Measurements from ENCODE around the gene CAMKK2. TPM values are rescaled to one million over a fixed set of nuclear protein-coding genes. Genes with fewer than 3 reads are reported as not detected.
"Not testable (repeated sequence)": the region's sequence is repeated elsewhere in the genome, so short reads cannot be mapped to it uniquely, and the experiment has no call there.

Gene CAMKK2
- total RNA-seq, 4 donors from 2014 or later = 17.5 to 155 (median 47.7) TPM

- no peak for DNase-seq
- WGBS, 2 donors (ENCODE audit: low coverage in 1 of 2) = 76 to 82% methylated on average over 12 to 14 of the region's 14 CpGs
- H3K27me3 ChIP-seq = no peaks in the 10 kb centered on the region
- in situ Hi-C loops (cut with MboI; ENCODE audit: low pct_ligation_motif_present in 1 of 4, low pct_unique_long_range_greater_than_20kb in 1 of 4, low sequenced_read_pairs in 3 of 4) = no loop called here
- no peaks in the 10 kb centered on the region for H3K36me3 ChIP-seq
- intact Hi-C loops (cut with DNase I; ENCODE audit: low total_unique reads) = no loop called here
- no peaks in the 10 kb centered on the region for H3K9me3 ChIP-seq
- H3K27ac ChIP-seq = no peak overlapping the region
- H3K4me3 ChIP-seq = no peak overlapping the region
- H3K4me1 ChIP-seq = no peaks in the 10 kb centered on the region
- TF ChIP-seq POLR2A (IDR thresholded peaks at IDR 0.05) = no peak
- no peak for TF ChIP-seq POLR2AphosphoS5 (IDR thresholded peaks at IDR 0.05)
- no peak for TF ChIP-seq EP300 (IDR thresholded peaks at IDR 0.05; ENCODE audit: low read depth)
- TF ChIP-seq CTCF (IDR thresholded peaks at IDR 0.05) = no peak
Measured at GRCh38 chr12:121202407-121203355, 93.8 kb downstream of the CAMKK2 start.

- WGBS, 2 donors (ENCODE audit: low coverage in 1 of 2) = 78 to 92% methylated on average over 6 of the region's 6 CpGs
- intact Hi-C loops (cut with DNase I; ENCODE audit: low total_unique reads); H3K4me1 ChIP-seq; in situ Hi-C loops (cut with MboI; ENCODE audit: low pct_ligation_motif_present in 1 of 4, low pct_unique_long_range_greater_than_20kb in 1 of 4, low sequenced_read_pairs in 3 of 4); DNase-seq; H3K4me3 ChIP-seq; H3K9me3 ChIP-seq; H3K27ac ChIP-seq; H3K36me3 ChIP-seq; H3K27me3 ChIP-seq: not testable (repeated sequence)
Measured at GRCh38 chr12:121201140-121201539, 95.4 kb downstream of the CAMKK2 start.

GRCh38 chr12:121198949-121199348 is 97.6 kb downstream of the CAMKK2 start:
- no peak overlapping the region for H3K27ac ChIP-seq
- H3K4me3 ChIP-seq = no peak overlapping the region
- H3K9me3 ChIP-seq = no peaks in the 10 kb centered on the region
- no peaks in the 10 kb centered on the region for H3K27me3 ChIP-seq
- in situ Hi-C loops (cut with MboI; ENCODE audit: low pct_ligation_motif_present in 1 of 4, low pct_unique_long_range_greater_than_20kb in 1 of 4, low sequenced_read_pairs in 3 of 4) (no loop called here), intact Hi-C loops (cut with DNase I; ENCODE audit: low total_unique reads) (no loop called here)
- H3K36me3 ChIP-seq = no peaks in the 10 kb centered on the region
- 78 to 85% methylated on average over 4 to 7 of the region's 7 CpGs for WGBS, 2 donors (ENCODE audit: low coverage in 1 of 2)
- no peak for TF ChIP-seq CTCF (IDR thresholded peaks at IDR 0.05)
- no peak for TF ChIP-seq POLR2AphosphoS5 (IDR thresholded peaks at IDR 0.05)
- TF ChIP-seq EP300 (IDR thresholded peaks at IDR 0.05; ENCODE audit: low read depth) = no peak
- no peak for TF ChIP-seq POLR2A (IDR thresholded peaks at IDR 0.05)
- DNase-seq = no peak
- H3K4me1 ChIP-seq = no peaks in the 10 kb centered on the region

- intact Hi-C loops (cut with DNase I; ENCODE audit: low total_unique reads) (no loop called here), in situ Hi-C loops (cut with MboI; ENCODE audit: low pct_ligation_motif_present in 1 of 4, low pct_unique_long_range_greater_than_20kb in 1 of 4, low sequenced_read_pairs in 3 of 4) (no loop called here)
- Histone ChIP-seq H3K27me3 (no peaks in the 10 kb centered on the region), H3K9me3 (no peaks in the 10 kb centered on the region), H3K36me3 (no peaks in the 10 kb centered on the region), H3K4me1 (no peaks in the 10 kb centered on the region), H3K4me3 (no peak overlapping the region), H3K27ac (no peak overlapping the region)
- DNase-seq = no peak
- WGBS, 2 donors (ENCODE audit: low coverage in 1 of 2) = 43 to 63% methylated on average over 6 of the region's 6 CpGs
- TF ChIP-seq EP300 (IDR thresholded peaks at IDR 0.05; ENCODE audit: low read depth) (no peak), POLR2AphosphoS5 (IDR thresholded peaks at IDR 0.05) (no peak), POLR2A (IDR thresholded peaks at IDR 0.05) (no peak), CTCF (IDR thresholded peaks at IDR 0.05) (no peak)
Measured at GRCh38 chr12:121196902-121197301, 99.6 kb downstream of the CAMKK2 start.

Measured in transverse colon (tissue), 4 donors.